NCI-H1436 treated with DMSO at 0.1 percent for 48 hours (cell line): ENCODE measurements around the gene GALNT18.

Experiments used
- DNase-seq: peaks from one replicate; lab custom pipeline; 2025; lab: John Stamatoyannopoulos, UW

GALNT18 gene

GRCh38 chr11:11587122-11587521 lies 34.7 kb downstream of the GALNT18 start:
- DNase-seq, result no peak

GRCh38 chr11:11586465-11586864 lies 35.3 kb downstream of the GALNT18 start:
- DNase-seq, result no peak

GRCh38 chr11:11584937-11585336 lies 36.9 kb downstream of the GALNT18 start:
- DNase-seq, result no peak

GRCh38 chr11:11584530-11584810 lies 37.3 kb downstream of the GALNT18 start:
- DNase-seq, result no peak

- no peak for DNase-seq
Observed at GRCh38 chr11:11583801-11584529, 37.8 kb downstream of the GALNT18 start.

GRCh38 chr11:11582011-11582701 lies 39.6 kb downstream of the GALNT18 start:
- DNase-seq, result no peak

- DNase-seq, result no peak
Observed at GRCh38 chr11:11581481-11581880, 40.3 kb downstream of the GALNT18 start.

- no peak for DNase-seq
Observed at GRCh38 chr11:11580841-11581411, 40.9 kb downstream of the GALNT18 start.

GRCh38 chr11:11580012-11580411 lies 41.8 kb downstream of the GALNT18 start:
- DNase-seq, result no peak

GRCh38 chr11:11579012-11579988 lies 42.5 kb downstream of the GALNT18 start:
- no peak for DNase-seq

GRCh38 chr11:11577932-11578911 lies 43.6 kb downstream of the GALNT18 start:
- DNase-seq, result no peak

GRCh38 chr11:11577251-11577855 lies 44.5 kb downstream of the GALNT18 start:
- no peak for DNase-seq

GRCh38 chr11:11574373-11575287 lies 47.2 kb downstream of the GALNT18 start:
- DNase-seq, result no peak

GRCh38 chr11:11572386-11572785 lies 49.4 kb downstream of the GALNT18 start:
- no peak for DNase-seq

GRCh38 chr11:11571893-11572292 lies 49.9 kb downstream of the GALNT18 start:
- DNase-seq, result no peak

GRCh38 chr11:11570823-11571222 lies 51.0 kb downstream of the GALNT18 start:
- DNase-seq, result no peak

- DNase-seq, result no peak
Observed at GRCh38 chr11:11569936-11570491, 51.8 kb downstream of the GALNT18 start.

GRCh38 chr11:11568651-11569229 lies 53.1 kb downstream of the GALNT18 start:
- DNase-seq, result no peak
